ENCODE results near the gene NPIPB6.
"Not testable (repeated sequence)": the region's sequence is repeated elsewhere in the genome, so short reads cannot be mapped to it uniquely, and the experiment has no call there.

Gene NPIPB6

DNA sequence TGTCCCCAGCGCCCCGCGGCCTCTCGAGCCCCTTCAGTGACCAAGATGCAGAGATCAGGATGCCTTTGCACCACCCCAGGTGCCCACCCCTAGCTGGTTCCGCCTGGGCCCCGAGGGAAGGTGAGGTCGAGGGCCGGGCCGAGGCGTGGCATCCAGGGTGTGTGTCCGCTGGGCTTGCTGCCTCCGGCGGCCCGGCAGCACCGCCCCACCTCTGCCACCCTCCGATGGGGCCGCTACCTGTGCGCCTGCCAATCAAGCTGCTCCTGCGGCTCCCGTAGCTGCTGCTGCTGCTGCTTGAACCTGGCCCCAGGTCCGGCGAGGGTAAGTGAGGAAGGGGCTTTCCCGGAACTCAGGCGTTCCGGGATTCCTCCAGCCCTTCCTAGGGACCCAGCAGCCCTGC lies 11.0 kb upstream of the NPIPB6 start:
- H2AFZ ChIP-seq (ENCODE audit: low read length); H3K27ac ChIP-seq (ENCODE audit: low read length); H3K4me1 ChIP-seq (ENCODE audit: low read length); H3K4me3 ChIP-seq (ENCODE audit: low read length); H3K79me2 ChIP-seq (ENCODE audit: low read length); H3K36me3 ChIP-seq (replicated peaks; ENCODE audit: insufficient read depth, low read length); DNase-seq; H3K9ac ChIP-seq (ENCODE audit: low read length); H3F3A ChIP-seq (ENCODE audit: insufficient read depth, low read length); H4K20me1 ChIP-seq (ENCODE audit: insufficient read depth, low read length); H3K27me3 ChIP-seq (replicated peaks; ENCODE audit: insufficient read depth, low read length); H3K9me2 ChIP-seq (replicated peaks; ENCODE audit: insufficient read depth, low read length); H3K4me2 ChIP-seq (ENCODE audit: low read depth, low read length); H3K9me3 ChIP-seq (replicated peaks; ENCODE audit: insufficient read depth, low read length): not testable (repeated sequence)

DNA sequence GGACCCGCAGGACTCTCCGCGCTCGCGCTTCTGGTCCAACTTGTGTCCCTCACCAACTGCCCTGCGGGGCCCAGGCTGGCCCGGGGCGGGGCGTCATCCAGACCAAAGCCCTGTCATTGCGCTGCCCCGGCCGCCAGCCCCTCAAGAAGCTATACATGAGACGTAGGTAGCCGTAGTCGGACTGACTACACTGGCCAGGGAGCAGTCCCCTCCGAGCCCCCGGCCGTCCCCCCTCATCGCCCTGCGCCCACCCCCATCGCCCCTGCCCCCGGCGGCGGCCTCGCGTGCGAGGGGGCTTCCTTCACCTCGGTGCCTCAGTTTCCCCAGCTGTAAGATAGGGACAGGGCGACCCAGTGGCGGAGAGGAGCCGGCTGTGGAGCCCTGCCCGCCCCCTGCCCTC lies 4.6 kb upstream of the NPIPB6 start:
- not testable (repeated sequence) for H3K27me3 ChIP-seq (replicated peaks; ENCODE audit: insufficient read depth, low read length); H3K9ac ChIP-seq (ENCODE audit: low read length); H2AFZ ChIP-seq (ENCODE audit: low read length); H3K4me2 ChIP-seq (ENCODE audit: low read depth, low read length); H3K4me1 ChIP-seq (ENCODE audit: low read length); H3K27ac ChIP-seq (ENCODE audit: low read length); H3K9me2 ChIP-seq (replicated peaks; ENCODE audit: insufficient read depth, low read length); H3K36me3 ChIP-seq (replicated peaks; ENCODE audit: insufficient read depth, low read length); H3K9me3 ChIP-seq (replicated peaks; ENCODE audit: insufficient read depth, low read length); DNase-seq; H4K20me1 ChIP-seq (ENCODE audit: insufficient read depth, low read length); H3F3A ChIP-seq (ENCODE audit: insufficient read depth, low read length); H3K79me2 ChIP-seq (ENCODE audit: low read length); H3K4me3 ChIP-seq (ENCODE audit: low read length)

DNA sequence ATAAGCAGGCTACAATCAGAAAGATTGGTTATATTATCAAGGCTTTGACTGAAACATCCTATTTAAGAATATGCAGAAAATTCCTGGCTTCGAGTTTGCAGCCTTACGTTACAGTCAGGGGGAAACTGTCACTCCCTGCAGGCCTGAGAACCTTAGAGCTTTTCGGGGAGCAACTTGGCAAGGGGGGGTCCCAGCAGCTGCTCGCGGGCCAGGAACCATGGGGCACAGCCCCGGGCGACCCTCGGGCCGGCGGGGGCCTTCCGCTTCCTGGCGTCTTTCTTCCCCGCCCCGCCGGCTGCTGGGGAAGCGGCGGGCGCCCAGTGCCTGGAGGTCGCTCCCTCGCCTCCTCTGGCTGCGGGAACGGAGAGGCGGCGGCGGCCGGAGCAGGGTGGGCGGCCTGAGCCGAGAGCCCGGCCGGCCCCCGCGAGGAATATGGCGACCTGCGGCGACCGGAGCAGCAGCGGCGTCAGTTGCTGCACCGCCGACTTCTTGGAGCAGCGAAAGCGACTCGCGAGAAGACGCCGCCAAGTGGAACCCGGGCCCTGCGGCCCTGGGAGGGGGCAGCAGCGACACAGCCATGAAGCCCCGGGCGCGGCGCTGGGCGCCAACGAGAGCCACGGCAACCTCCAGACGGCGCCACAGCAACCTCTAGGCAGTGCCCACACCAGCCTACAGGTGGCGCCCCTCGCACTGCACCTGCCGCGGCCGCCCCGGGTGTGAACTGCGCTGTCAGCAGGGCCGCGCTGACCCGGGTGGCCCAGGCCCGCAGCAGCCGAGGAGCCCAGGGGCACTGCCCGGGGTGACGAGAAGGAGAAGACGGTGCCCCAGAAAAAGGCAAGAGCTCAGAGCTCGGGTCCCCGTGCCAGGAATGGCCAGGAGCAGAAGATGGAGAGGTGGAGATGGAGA lies 1.2 kb upstream of the NPIPB6 start:
- not testable (repeated sequence) for H3K9ac ChIP-seq (ENCODE audit: low read length); H3K4me1 ChIP-seq (ENCODE audit: low read length); H3K4me2 ChIP-seq (ENCODE audit: low read depth, low read length)

DNA sequence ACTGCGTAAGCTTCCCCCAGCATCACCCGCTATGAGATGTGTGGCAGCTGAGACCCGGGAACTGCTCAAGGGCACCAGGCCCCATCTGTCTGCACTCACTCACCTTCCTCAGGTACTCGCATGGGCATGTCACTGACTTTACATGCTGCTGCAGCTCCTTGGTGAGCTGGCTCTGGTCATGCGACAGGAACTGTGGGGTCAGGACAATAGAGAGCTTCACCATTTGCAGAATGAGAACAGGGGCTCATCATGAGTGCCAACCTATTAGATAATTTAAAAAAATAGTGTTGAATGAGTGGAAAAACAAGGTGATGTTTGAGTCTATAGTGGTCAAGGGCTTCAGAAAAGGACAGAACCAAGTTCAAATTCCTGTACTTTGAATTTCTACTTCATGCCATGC lies 708 bp downstream of the NPIPB6 start:
- H3K9me2 ChIP-seq (replicated peaks; ENCODE audit: insufficient read depth, low read length); H3K4me3 ChIP-seq (ENCODE audit: low read length); H3K9ac ChIP-seq (ENCODE audit: low read length); H3K4me2 ChIP-seq (ENCODE audit: low read depth, low read length); H3K4me1 ChIP-seq (ENCODE audit: low read length); H3K79me2 ChIP-seq (ENCODE audit: low read length); H4K20me1 ChIP-seq (ENCODE audit: insufficient read depth, low read length); DNase-seq; H3K36me3 ChIP-seq (replicated peaks; ENCODE audit: insufficient read depth, low read length); H3K27ac ChIP-seq (ENCODE audit: low read length); H3K9me3 ChIP-seq (replicated peaks; ENCODE audit: insufficient read depth, low read length); H3K27me3 ChIP-seq (replicated peaks; ENCODE audit: insufficient read depth, low read length); H2AFZ ChIP-seq (ENCODE audit: low read length); H3F3A ChIP-seq (ENCODE audit: insufficient read depth, low read length): not testable (repeated sequence)

More for the DNA sequence above, 1.2 kb upstream of the NPIPB6 start:
- not testable (repeated sequence) for H3F3A ChIP-seq (ENCODE audit: insufficient read depth, low read length); H3K27ac ChIP-seq (ENCODE audit: low read length); H3K9me2 ChIP-seq (replicated peaks; ENCODE audit: insufficient read depth, low read length); DNase-seq; H3K36me3 ChIP-seq (replicated peaks; ENCODE audit: insufficient read depth, low read length); H2AFZ ChIP-seq (ENCODE audit: low read length); H3K4me3 ChIP-seq (ENCODE audit: low read length); H3K79me2 ChIP-seq (ENCODE audit: low read length); H4K20me1 ChIP-seq (ENCODE audit: insufficient read depth, low read length); H3K9me3 ChIP-seq (replicated peaks; ENCODE audit: insufficient read depth, low read length); H3K27me3 ChIP-seq (replicated peaks; ENCODE audit: insufficient read depth, low read length)

DNA sequence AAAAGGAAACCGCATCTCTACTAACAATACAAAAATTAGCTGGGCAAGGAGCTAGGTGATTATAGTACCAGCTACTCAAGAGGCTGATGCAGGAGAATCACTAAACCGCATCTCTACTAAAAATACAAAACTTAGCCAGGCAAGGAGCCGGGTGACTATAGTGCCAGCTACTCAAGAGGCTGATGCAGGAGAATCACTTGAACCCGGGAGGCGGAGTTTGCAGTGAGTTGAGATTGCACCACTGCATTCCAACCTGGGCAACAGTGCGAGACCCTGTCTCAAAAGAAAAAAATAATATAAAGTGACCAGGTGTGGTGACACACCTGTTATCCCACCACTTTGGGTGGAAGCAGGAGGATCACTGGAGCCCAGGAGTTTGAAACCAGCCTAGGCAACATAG lies 25.1 kb downstream of the NPIPB6 start:
- not testable (repeated sequence) for H3K4me2 ChIP-seq (ENCODE audit: low read depth, low read length); H3K27me3 ChIP-seq (replicated peaks; ENCODE audit: insufficient read depth, low read length); H3K9me3 ChIP-seq (replicated peaks; ENCODE audit: insufficient read depth, low read length); H3K36me3 ChIP-seq (replicated peaks; ENCODE audit: insufficient read depth, low read length); H3K4me3 ChIP-seq (ENCODE audit: low read length); H4K20me1 ChIP-seq (ENCODE audit: insufficient read depth, low read length); H3K4me1 ChIP-seq (ENCODE audit: low read length); H2AFZ ChIP-seq (ENCODE audit: low read length); H3K79me2 ChIP-seq (ENCODE audit: low read length); H3K9ac ChIP-seq (ENCODE audit: low read length); H3F3A ChIP-seq (ENCODE audit: insufficient read depth, low read length); H3K9me2 ChIP-seq (replicated peaks; ENCODE audit: insufficient read depth, low read length)
- DNase-seq = peak; percentile 57
- peak overlapping the region; percentile 67; the same call in 1 of the 2 replicates for H3K27ac ChIP-seq (ENCODE audit: low read length)

- not testable (repeated sequence) for H2AFZ ChIP-seq (ENCODE audit: low read length); H3K4me1 ChIP-seq (ENCODE audit: low read length); H3K9me3 ChIP-seq (replicated peaks; ENCODE audit: insufficient read depth, low read length); H3K4me3 ChIP-seq (ENCODE audit: low read length); DNase-seq; H3K36me3 ChIP-seq (replicated peaks; ENCODE audit: insufficient read depth, low read length); H3K79me2 ChIP-seq (ENCODE audit: low read length); H3K27me3 ChIP-seq (replicated peaks; ENCODE audit: insufficient read depth, low read length); H4K20me1 ChIP-seq (ENCODE audit: insufficient read depth, low read length); H3F3A ChIP-seq (ENCODE audit: insufficient read depth, low read length); H3K9me2 ChIP-seq (replicated peaks; ENCODE audit: insufficient read depth, low read length); H3K4me2 ChIP-seq (ENCODE audit: low read depth, low read length); H3K9ac ChIP-seq (ENCODE audit: low read length)
- peak overlapping the region; percentile 68; the same call in 1 of the 2 replicates for H3K27ac ChIP-seq (ENCODE audit: low read length)
Measured at GRCh38 chr16:28336940-28337710, 26.2 kb downstream of the NPIPB6 start.

DNA sequence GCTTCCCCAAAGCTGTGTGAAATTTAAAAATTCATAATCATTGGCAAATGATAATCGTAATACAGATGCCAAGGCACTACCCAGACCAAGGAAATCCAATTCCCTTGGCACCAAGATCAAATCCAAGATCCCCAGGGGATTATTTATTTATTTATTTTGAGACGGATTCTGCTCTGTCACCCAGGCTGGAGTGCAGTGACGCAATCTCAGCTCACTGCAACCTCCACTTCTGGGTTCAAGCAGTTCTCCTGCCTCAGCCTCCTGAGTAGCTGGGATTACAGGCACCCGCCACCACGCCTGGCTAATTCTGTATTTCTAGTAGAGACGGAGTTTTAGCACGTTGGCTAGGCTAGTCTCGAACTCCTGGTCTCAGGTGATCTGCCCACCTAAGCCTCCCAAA lies 27.6 kb downstream of the NPIPB6 start:
- H3K4me3 ChIP-seq (ENCODE audit: low read length); H3F3A ChIP-seq (ENCODE audit: insufficient read depth, low read length); H3K9me3 ChIP-seq (replicated peaks; ENCODE audit: insufficient read depth, low read length); H2AFZ ChIP-seq (ENCODE audit: low read length); DNase-seq; H4K20me1 ChIP-seq (ENCODE audit: insufficient read depth, low read length); H3K4me2 ChIP-seq (ENCODE audit: low read depth, low read length); H3K27me3 ChIP-seq (replicated peaks; ENCODE audit: insufficient read depth, low read length); H3K9me2 ChIP-seq (replicated peaks; ENCODE audit: insufficient read depth, low read length); H3K9ac ChIP-seq (ENCODE audit: low read length); H3K4me1 ChIP-seq (ENCODE audit: low read length); H3K36me3 ChIP-seq (replicated peaks; ENCODE audit: insufficient read depth, low read length); H3K79me2 ChIP-seq (ENCODE audit: low read length); H3K27ac ChIP-seq (ENCODE audit: low read length): not testable (repeated sequence)

- H3K79me2 ChIP-seq (ENCODE audit: low read length); H3K4me3 ChIP-seq (ENCODE audit: low read length); H3K4me2 ChIP-seq (ENCODE audit: low read depth, low read length); H3K36me3 ChIP-seq (replicated peaks; ENCODE audit: insufficient read depth, low read length); DNase-seq; H3K27me3 ChIP-seq (replicated peaks; ENCODE audit: insufficient read depth, low read length); H3K4me1 ChIP-seq (ENCODE audit: low read length); H3K9me3 ChIP-seq (replicated peaks; ENCODE audit: insufficient read depth, low read length); H4K20me1 ChIP-seq (ENCODE audit: insufficient read depth, low read length); H3F3A ChIP-seq (ENCODE audit: insufficient read depth, low read length); H3K9me2 ChIP-seq (replicated peaks; ENCODE audit: insufficient read depth, low read length); H3K9ac ChIP-seq (ENCODE audit: low read length); H2AFZ ChIP-seq (ENCODE audit: low read length); H3K27ac ChIP-seq (ENCODE audit: low read length): not testable (repeated sequence)
Measured at GRCh38 chr16:28332632-28333031, 30.7 kb downstream of the NPIPB6 start.
